Measurements from ENCODE around the gene TSPAN11.

TSPAN11 gene

GRCh38 chr12:30975581-30975980 lies 49.0 kb downstream of the TSPAN11 start:
- TF ChIP-seq, protein P1, sequence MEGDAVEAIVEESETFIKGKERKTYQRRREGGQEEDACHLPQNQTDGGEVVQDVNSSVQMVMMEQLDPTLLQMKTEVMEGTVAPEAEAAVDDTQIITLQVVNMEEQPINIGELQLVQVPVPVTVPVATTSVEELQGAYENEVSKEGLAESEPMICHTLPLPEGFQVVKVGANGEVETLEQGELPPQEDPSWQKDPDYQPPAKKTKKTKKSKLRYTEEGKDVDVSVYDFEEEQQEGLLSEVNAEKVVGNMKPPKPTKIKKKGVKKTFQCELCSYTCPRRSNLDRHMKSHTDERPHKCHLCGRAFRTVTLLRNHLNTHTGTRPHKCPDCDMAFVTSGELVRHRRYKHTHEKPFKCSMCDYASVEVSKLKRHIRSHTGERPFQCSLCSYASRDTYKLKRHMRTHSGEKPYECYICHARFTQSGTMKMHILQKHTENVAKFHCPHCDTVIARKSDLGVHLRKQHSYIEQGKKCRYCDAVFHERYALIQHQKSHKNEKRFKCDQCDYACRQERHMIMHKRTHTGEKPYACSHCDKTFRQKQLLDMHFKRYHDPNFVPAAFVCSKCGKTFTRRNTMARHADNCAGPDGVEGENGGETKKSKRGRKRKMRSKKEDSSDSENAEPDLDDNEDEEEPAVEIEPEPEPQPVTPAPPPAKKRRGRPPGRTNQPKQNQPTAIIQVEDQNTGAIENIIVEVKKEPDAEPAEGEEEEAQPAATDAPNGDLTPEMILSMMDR (IDR thresholded peaks at IDR 0.05; ENCODE audit: low read depth, low read length): no peak
- no peak for DNase-seq (ENCODE audit: extremely low read depth, low read depth)

GRCh38 chr12:30976206-30976605 lies 49.7 kb downstream of the TSPAN11 start:
- DNase-seq (ENCODE audit: extremely low read depth, low read depth): no peak
- TF ChIP-seq, protein P1 (IDR thresholded peaks at IDR 0.05; ENCODE audit: low read depth, low read length): no peak

GRCh38 chr12:30977124-30977523 lies 50.6 kb downstream of the TSPAN11 start:
- no peak for DNase-seq (ENCODE audit: extremely low read depth, low read depth)
- TF ChIP-seq, protein P1 (IDR thresholded peaks at IDR 0.05; ENCODE audit: low read depth, low read length): no peak

DNA sequence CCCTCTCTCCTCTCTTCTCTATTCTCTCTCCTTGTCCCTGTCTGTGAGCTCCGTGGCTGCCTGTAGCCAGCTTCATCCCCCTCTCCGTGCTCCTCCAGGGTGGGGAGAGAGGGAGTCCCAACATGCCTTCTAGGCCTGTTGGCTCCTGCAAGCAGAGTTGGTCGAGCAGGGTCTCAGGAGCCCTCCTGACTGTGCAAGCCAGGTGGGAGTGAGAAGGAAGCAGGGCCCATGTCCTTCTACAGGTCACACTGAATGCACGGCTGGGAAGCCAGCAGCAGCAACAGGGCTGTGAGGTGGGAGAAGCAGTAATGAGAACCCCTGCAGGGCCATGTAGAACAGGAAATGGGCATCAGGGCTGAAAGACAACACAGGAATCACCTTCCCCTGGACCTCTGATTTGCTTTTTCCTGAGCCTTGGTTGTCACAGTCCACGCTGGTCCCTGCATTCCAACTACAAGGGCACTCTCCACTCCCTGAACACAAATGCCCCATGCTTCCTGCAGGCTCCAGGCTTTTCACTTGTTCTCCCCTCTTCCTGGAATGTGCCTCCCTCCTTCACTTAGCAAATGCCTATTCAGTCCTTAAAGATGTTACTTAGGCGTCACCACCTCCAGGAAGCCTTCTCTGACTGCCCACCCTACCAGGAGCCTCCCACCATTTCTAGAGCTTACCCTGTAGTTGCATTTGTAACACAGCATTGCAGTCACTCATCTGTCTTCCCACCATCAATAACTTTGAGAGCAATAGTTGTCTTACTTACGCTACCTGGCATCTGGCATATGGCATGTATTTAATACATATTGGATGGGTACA lies 51.2 kb downstream of the TSPAN11 start:
- DNase-seq (ENCODE audit: extremely low read depth, low read depth): no peak
- TF ChIP-seq, protein P1 (IDR thresholded peaks at IDR 0.05; ENCODE audit: low read depth, low read length): no peak

GRCh38 chr12:30978639-30979038 lies 52.1 kb downstream of the TSPAN11 start:
- DNase-seq (ENCODE audit: extremely low read depth, low read depth): no peak
- TF ChIP-seq, protein P1 (IDR thresholded peaks at IDR 0.05; ENCODE audit: low read depth, low read length): no peak

DNA sequence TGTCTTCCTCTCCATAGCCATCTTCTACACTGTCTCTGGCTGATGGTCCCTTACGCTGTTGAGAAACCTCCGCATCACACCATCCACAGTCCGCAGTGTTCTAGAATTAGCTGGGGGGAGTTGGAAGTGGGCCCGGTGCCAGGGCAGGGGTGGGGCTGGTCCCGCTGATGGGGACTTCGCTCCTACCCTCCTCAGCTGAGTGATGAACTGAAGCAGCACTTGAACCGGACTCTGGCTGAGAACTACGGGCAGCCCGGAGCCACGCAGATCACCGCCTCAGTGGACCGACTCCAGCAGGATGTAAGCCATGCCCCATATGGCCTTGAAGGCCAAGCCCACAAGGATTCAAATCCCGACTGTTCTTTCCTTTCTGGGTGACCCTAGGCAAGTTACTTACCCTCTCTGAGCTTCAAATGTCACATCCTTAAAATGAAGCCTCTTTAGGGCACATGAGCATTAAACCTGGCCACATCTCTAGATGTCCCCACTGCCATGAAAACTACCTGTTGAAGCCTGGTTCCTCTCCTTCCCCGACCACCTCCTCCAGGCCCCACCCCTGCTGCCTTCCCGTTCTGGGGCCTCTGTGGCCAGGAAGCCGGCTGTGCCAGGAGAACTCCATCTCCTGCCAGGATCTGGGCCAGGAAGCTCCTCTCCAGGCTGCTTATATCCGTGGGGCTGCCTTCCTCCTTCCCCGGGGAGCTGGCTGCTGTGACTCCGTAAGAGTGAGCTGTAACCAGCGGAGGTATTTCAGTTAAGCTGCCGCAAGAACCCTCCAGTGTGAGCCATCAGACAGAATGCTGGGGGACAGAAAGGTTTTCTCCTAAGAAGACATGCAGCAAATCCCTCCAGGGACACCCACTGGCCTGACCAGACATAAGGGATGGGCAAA lies 53.1 kb downstream of the TSPAN11 start:
- TF ChIP-seq, protein P1 (IDR thresholded peaks at IDR 0.05; ENCODE audit: low read depth, low read length): no peak
- DNase-seq (ENCODE audit: extremely low read depth, low read depth): no peak

All from AG09319 (cell line).